Stimulated activated CD4-positive, alpha-beta T cell treated with anti-CD3 and anti-CD28 coated beads, Interleukin-1b, Interleukin-23, amount 100 ng/mL, for 1 hour (primary cell): Measurements from ENCODE around the gene MSMP.

Experiments
- DNase-seq, 2 donors: peaks; one replicate each; pipeline ENCODE4 v3.0.0-alpha.2; 2020; ENCODE audit warnings: low read depth in 2 of 2

Gene MSMP

DNA sequence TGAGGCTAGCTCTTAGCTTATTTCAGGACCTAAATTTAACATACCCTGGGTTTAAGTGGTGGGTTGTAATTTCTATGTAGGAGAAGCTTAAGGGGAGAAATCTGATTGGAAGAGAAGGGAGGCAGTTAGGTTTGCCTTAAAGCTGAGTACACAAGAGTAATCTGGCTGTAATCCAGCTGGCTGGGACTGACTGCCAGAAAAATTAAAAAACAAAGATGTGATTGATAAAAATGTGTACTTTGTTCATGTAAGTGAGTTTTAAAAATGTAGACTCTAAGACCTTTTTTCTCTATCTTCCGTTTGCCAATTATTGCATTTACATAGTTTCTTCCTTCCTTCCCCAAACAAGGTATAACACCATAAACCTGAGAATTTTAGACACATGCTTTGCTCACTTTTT lies 17.5 kb upstream of the MSMP start:
- DNase-seq: no peak

DNA sequence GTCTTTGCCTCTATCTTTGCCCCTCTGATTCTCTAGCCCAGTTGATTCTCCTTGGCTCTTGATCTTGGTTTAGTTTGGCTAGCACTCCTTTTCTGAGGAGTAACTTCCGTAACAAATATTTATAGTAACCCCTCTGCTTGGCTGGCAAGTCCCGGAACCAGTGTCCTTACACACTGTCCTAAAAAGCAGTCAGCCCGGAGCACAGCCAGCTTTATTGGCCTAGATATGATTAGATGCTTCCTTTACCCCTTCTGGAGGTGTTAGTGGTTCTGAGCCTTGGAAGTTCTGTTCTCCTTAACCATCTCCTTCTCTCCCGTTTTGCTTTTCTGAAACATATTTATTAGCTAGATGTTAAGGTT lies 17.0 kb upstream of the MSMP start:
- DNase-seq: no peak

DNA sequence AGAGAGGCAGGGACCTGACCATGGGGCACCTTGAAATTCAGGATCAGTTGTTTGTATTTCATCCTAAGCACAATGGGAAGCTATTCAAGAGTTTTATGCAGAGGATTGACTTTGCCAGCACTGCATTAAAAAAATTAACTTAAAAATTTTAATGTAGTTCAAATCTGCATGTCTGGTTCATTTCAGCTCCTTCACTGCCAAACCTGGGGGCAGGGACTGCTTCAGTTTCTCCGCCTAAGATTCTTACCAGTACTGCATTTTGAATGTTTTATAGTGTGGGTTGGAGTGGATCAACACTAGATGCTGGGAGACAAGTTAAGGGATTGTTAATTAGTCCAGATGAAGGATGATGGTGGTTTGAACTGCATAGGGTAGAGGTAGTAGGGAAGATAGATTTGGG lies 15.7 kb upstream of the MSMP start:
- no peak for DNase-seq

DNA sequence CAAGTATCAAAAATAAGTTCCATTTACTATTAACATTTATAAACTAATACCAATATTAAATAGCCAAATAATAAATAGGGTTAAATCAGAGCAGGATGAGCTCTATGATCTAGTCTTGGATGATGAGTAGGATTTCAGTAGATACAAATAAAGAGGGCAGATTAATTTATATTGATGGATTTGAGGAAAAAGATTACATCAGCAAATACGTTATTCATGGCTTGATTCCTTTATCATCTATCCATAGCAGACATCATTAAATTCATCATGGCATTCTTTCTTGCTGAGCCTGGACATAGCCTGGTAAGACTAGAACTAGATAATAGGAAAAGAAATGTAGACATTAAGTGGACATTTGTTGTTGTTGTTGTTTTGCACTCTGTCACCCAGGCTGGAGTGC lies 13.4 kb upstream of the MSMP start:
- DNase-seq: no peak

DNA sequence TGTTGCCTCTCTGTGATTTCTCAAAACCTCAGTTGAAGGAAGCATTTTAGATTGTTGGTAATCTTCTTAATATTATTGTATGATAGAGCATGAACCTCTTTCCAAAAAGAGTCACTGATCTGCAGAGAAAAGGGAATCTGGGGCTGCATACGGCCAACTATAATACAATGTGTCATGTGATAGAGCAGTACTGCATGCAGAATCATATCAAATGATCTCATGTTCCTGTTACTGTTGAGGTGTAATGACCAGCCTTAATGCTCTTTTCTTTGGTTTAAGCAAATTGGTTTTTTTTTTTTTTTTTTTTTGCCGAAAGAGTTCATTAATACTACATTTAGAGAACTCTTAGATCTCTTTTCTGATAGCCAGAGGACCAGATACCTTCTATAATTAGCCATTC lies 12.9 kb upstream of the MSMP start:
- DNase-seq: no peak

DNA sequence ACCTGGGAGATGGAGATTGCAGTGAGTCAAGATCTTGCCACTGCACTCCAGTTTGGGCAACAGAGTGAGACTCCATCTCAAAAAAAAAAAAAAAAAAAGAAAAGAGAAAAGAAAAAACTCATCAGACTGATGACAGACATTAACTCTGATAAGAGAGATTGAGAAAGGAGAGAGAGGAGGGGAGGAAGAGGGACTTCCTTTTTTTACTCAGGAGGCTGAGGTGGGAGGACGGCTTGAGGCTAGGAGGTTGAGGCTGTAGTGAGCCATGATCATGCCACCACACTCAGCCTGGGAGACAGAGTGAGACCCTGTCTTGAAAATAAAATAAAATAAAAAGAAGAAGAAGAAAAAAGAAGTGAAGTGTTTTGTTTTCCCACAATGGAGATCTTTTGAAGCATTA lies 9.7 kb upstream of the MSMP start:
- no peak for DNase-seq

DNA sequence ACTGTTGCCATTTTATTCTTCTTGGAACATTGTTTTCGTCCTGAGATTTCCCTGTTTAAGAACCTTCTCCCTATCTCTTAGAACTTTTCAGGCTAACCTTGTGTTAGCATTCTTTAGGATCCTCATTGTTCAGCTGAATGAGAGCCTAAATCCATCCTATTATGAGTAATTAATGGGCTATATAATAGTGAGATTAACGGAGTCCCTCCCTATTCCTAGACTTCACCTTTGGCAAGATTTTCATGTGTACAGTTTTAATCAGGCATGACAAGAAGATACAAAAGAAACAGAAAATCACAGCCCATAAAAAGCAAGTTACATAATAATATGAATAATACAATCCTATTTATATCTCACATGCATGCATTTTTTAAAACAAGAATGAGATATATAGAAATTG lies 9.1 kb upstream of the MSMP start:
- no peak for DNase-seq

DNA sequence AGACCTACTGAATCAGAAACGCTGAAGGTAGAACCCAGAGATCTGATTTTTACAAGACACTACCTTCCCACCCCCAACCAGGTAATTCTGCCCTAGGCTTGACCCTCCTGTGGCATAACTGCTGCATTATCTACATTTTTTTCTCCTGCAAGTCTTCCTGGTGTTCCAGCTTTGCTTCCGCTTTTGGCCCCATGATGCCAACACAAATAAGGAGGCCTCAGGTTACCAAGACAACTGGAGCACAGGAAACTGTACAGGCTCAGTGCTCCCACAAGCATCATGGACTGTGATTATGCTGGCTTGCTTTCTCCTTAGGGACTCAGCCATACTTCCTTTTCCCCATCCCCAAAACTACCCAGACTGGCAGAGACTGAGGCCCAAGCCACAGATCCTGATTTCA lies 6.6 kb upstream of the MSMP start:
- no peak for DNase-seq

DNA sequence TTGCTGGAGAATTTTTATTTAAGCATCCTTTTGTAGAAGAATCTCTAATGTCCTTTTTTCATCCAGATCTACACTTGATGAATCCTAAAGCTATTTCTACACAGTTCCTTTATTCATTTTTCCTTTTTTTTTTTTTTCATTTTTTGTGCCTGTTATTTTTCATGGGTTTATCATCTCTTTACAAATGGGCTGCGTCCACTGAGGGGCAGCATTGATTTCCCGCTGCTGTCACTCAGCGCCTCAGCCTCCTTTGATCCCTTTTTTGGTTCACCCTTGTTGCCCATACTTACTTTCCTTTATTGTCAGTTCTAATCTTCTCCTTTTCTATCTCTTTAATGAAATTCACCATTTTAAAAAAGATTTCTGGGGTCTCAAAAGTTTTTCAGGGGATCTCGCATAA lies 5.7 kb upstream of the MSMP start:
- no peak for DNase-seq

DNA sequence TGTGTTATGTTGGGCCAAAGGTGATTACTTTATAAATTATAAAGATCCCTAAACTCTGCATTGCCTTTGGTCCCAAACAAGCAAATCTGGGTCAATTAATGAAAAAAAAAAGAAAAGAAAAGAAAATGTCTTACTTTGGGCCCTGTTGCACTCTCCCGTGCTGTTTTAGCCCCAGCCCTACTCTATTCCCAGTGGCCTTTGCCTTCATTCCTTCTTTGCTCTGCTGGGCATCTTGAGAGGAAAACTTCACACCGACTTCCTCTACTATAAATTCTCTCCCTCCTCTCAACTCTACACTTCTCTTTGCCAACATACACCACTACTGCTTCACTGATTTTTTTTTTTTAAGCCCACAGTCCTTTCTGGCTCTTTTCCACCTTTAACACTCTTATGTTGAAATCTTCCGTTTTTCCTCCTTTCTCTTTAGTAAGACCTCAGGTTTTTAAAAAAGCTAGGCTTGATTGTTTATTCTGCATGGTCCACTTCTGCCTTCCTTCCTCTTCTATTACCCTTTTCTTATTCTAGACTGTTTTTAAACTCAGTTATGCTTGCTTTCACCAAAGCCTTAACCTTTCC lies 4.5 kb upstream of the MSMP start:
- DNase-seq: no peak

DNA sequence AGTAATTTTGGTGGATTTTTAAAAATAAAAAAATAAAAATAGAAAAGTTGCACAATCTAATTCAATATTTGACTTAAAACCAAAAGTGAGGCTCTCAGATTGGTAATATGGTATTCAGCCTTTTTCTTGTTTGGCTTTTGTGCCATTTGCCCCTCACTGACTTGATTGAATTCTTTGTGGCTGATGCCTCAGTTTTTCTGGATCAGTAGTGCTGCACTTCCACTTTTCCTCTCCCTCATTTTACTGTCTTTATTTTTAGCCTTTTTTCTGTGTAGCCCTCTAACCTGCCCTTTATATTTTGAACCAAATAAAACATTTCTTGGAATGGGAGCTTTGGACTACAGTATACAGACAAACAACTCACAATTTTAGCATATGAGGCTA lies 3.8 kb upstream of the MSMP start:
- no peak for DNase-seq

DNA sequence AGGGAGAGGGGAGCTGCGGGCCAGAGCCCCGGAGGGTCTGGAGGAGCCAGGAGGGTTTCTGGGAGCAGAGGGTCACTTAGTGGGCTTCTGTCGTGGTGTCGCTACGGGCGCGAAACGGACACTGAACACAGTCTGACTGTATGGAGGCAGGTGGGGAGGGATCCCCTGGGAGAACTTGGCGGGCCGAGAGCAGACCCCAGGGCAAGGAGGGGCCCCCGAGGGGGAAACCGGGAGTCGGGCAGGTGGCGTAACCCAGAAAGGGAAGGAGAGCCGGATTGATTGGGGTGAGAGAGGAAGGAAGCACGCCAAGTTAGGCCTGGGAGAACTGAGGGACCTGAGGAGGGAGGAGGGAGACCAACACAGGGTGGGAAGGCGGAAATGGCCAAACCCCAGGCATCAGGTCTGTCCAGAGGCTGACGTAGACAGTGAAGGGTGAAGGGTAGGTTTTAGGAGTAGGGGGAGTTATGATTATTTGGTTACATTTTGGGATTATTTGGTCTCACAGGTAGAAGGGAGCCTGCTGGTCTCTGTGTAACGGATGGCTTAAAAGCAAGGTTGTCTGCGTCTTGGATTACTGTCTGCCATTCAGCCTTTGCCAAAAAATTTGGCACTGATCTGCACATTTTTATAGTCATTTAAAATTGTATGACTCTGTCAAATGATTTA lies 3.3 kb upstream of the MSMP start:
- no peak for DNase-seq

DNA sequence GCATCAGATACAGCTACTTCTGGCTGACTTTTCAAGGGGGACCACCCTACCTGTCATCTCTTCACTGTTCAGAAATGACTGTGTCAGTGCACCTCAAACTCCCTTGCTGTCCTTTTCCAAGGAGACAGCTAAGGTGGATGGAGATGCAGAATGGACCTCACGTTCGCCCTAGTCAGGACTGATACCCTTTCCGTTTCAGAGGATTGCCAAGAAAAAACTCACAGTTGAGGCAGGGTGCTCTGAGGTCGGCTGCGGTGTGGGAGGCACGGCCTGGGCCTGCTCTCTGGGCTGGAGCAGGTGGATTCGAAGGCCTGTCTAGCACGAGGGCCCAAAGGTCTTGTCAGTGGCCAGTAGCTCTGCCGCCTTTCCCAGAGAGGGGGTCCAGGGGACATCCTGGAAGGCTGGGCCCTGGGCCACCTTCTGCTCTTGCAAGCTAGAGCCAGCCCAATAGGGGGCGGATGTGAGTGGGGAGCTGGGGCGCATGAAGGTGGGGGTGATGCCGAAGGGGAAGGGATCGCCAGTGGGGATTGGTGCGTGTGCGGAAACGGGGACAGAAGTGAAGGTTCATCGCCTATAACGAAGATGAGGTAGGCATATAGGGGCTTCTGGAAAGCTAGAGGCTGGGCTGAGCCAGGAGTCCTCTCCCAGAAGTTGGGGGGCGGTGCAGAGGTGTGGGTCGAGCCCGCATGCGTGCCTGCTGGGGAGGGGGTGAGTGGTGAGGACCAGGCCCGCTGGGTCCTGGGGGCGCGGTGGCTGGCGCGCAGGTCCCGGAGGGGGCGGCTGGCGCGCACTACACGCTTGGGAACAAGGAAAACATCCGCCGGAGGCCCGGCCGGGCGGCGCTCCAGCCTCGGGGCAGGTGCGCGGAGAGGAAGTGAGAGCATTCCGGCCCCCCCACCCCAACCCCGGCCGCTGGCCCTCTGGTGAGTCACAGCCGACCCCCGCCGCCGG lies 2.5 kb upstream of the MSMP start:
- DNase-seq: peak; percentile 55 to 68

DNA sequence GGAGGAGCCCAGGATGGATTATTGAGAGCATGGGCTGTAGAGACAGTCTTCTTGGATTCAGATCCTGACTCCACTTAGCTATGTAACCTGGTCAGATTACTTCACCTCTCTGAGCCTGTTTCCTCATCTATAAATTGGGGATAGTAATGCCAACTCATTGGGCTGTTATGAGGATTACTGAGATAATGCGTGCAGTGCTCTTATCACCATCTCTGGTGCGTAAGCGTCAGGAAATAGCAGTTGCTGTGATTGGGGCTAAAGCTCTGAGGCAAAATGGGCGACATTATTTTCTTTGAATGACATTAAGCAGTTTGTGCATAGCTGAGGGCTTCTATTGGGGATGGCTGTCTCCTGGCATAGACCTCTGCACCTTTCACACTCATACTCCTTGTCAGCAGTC lies 995 bp upstream of the MSMP start:
- DNase-seq: no peak

DNA sequence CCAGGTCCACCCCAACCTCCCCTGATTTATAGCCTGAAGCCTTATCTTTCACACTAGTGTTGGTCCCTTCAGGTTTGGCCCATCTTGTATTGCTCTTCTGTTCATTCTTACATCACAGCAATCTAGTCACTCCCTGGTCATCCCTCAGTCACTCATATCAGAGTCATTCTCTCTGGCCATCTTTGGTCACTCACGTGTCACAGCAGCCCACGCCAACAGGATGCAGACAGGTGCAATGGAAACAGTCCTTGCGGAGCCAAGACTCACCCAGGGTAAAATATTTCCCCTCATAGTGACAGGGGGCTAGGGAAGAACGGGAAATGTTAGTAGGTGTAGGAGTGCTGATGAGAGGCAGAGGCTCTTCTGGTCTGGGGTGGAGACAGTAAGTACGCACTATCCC lies 610 bp downstream of the MSMP start:
- no peak for DNase-seq

DNA sequence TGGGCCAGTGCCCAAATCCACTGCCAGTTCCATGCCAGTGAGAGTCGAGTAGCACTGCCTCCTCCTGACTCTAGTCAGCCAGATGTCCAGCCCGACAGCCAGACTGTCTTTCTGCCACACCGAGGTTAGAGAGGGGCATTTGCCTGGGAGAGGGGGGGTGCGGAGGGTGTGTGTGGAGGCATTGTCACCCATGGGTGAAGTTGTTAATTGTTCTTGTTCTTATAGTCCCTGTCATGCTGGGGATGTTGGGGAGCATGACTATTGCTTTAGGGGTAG lies 3.9 kb downstream of the MSMP start:
- DNase-seq: no peak

DNA sequence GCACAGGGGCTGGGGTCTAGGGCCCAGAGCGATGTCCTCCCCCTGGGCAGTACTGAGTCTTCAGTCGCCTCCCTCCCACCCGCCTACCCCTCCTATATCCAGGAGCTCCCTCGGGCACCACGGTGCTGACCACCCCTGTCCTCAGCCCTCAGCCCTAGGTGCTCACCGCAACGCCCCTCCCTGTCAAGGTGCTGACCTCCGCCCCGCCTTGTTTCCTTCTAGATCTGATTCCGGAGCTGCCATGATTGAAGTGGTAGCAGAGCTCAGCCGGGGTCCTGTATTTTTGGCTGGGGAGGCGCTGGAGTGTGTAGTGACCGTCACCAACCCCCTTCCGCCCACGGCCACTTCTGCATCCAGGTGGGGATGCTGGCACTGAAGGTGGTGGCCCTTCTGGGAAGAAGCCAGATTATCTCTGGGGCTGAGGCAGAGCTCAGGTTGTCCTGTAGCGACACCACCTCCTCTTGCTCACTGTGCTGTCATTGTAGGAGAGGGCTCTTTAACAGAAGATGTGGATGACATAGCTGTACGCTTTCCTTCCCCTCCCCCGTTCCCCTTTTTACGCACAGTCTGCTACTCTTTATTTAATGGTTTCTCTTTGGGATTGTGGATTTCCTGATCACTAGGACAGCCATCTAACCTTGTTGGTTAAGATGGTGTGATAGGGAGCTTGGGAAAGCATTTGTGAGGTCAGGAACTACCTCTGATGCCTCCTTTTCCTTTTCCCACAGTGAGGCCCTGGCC lies 4.4 kb downstream of the MSMP start:
- DNase-seq: peak in 1 of 2 donors; percentile 11

DNA sequence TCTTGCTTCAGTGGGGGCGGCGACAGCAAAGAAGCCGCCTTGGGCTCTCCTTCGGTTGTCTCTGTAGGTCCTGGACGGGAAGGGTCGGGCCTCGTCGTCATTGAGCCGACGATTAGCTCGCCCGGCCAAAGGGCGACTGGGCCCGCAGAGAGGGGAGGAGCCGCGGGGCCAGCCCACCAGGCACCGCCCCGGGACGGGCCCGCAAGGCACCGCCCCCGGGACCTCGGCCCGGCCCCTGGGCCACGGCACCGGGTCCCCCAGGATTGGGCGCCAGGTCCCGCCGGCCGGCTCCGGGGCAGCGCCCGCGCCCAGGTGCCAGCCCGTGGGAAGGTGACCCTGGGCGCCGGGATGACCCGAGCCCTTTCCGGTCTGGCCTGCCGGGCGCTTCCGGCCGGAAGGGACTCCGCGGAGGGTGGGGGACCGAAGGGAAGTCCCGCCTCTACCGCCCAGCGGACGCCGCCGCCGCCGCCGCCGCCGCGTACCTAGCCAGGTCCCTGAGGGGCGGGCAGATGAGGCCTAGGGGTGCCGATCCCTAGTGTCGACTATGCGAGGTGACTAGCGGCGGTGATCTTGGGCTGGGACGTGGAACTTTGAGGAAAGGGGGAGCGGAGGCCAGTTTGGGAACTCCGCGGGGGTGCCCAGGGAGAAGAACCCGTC lies 5.1 kb downstream of the MSMP start, which contains the start of the genes GBA2 and RGP1:
TSS of gene GBA2 (minus strand) at position 371 of the 657 bp plus-strand sequence. CDS start 524 bp downstream, outside the sequence.
TSS of gene RGP1 (plus strand) at position 430 of the 657 bp plus-strand sequence. CDS start 469 bp downstream, outside the sequence.
- DNase-seq: peak in 1 of 2 donors; percentile 38

DNA sequence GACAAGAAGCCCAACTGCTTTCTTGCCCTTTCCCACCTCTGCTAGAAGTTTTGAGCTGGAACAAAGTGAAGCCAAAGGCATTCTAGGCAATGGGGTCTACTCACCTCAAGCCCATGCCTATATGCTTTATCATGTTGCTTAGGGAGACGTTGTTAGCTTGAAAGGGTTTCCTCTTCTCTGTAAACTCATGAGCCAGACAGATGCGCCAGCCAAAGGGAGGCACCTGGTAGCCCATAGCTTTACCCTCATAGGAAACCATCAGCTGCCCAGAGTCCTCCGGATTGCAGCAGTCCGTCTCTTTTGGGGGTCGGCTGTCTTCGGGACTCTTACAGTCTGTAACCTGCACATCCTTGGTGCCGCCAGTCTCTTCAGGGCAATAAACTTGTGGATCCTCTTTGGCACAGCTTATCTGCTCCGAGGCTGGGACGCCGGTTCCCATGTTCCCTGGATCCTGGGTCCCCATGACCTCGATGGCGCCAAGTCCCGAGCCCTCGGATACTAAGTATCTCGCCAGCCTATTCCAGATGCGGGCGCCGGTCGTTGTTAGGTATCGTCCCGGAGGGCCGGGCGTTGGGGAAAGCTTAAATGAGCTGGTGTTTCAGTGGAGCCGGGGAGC lies 5.7 kb downstream of the MSMP start:
- DNase-seq: no peak

DNA sequence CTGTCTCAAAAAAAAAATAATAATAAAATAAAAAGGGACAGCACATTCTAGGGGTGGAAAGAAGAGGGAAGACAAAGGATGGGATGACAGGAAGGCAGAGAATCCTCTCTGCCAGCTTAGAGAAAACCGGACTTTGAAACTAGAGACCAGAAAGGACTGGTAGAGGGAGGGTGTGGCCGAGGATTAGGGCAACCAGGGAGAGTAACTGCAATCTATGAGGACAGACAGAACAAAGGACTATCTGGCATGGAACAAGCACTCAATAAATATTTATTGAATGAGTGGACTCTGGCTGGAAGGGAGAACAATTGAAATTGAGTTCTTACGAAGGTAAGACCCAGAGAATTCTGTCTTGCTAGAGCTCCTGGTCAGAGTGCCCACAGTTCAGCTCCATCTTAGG lies 7.5 kb downstream of the MSMP start:
- no peak for DNase-seq

DNA sequence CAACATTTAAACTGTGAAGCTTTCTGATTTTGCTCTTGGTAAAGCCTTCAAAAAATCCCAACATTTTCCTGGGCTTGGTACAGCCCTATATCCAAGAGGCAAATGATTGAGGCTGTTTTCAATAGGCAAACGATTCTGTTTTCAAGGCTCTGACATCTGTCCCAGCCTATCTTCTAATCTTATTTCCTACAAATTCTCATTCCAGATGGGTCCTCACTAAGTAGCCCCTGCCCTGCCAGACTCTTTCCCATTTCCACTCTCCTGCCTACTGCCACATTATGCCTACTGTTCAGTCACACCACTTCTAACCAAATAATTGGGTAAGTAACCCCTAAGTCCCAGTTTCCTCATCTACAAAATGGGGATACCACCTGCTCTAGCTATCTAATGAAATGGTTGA lies 8.5 kb downstream of the MSMP start:
- no peak for DNase-seq
